G401.6 (cell line): ENCODE measurements around the gene LRRN4CL.
"Not testable (repeated sequence)": the region's sequence is repeated elsewhere in the genome, so short reads cannot be mapped to it uniquely, and the experiment has no call there.

Experiments used
- FAIRE-seq: peaks from 2 replicates; lab custom pipeline; 2012; peaks lifted over from hg19 to GRCh38; lab: Jason Lieb, UNC

LRRN4CL gene

DNA sequence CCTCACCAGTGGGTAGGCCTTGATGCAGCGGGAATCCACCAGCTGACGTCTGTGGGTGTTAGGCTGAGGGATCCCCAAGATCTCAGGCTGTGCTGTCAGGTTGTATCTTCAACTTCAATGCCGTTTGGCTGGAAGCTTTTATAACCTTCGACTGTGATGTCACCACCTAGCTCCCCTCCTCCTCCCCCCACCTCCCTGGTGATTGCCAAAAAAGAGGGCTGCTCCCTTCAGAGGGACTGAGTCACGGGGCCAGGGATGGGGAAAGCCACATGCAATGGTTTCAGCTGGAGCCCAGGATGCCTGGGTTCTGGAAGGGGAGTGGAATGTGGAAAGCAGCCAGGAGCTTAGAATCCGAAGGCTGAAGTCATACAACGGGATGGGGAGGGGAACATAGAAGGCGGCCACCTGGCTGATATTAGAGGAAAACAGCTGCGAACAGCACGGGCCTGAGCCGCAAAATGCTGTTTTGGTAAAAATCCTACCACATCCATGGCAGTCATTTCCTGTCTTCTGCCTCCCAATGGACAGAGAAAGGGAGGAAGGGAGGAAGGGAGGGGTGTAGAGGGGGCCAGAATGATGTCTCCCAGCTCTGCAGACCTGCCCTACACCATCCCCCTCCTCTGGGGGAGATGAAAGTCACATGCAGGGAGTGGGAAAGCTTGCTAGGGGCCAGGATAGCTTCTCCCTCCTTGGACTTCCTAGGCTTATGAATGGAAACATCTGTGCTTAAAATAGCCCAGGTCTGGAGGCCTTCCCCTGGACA lies at the start of gene LRRN4CL:
Gene LRRN4CL, minus strand, starts transcription at position 110 of the 763 bp plus-strand sequence. CDS start 1,022 bp downstream, outside the sequence.
- FAIRE-seq, result no peak

DNA sequence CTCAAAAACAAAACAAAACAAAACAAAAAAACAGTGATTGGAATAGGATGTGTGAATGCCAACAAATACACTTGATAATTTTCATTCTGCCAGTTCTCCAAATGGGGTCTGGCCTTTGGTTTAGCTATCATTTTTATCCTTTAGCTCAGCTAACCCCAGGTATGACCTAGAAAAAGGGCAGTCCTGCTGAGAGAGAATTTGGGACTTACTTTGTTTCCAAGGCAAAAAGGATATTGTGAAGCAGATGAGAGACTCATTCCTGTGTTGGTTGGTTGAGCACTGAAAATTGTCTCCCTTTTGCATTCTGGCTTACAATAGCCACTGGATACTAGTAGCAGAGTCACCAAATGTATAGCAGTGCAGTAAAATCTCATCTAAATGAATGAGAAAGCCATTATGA lies 47.9 kb upstream of the LRRN4CL start:
- FAIRE-seq, result no peak

DNA sequence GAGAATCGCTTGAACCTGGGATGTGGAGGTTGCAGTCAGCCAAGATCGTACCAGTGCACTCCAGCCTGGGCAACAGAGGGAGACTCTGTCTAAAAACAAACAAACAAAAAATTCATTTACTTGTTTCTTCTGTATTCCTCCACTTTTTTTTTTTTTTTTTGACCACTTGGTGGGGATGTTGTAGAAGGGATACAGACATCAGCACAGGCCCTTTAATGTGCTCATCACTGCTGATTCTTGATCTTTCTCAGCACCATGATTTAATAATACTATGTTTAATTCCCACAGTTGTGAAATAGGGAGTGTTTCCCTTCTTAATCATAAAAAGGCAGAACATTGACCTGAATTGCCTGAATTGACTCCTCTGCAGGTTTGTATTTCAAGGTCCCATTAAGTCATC lies 43.5 kb upstream of the LRRN4CL start:
- peak; percentile 45 for FAIRE-seq

DNA sequence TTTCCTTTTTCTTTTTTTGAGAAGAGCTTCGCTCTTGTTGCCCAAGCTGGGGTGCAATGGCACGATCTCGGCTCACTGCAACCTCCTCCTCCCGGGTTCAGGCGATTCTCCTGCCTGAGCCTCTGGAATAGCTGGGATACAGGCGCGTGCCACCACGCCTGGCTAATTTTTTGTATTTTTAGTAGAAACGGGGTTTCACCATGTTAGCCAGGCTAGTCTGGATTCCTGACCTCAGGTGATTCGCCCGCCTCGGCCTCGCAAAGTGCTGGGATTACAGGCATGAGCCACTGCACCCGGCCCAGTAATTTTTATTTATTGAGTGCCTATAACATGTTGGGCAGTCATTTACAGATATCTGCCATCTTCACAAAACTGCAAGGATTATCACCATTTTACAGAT lies 40.7 kb upstream of the LRRN4CL start:
- not testable (repeated sequence) for FAIRE-seq

GRCh38 chr11:62728171-62728988 lies 39.0 kb upstream of the LRRN4CL start, which contains the start of gene TTC9C:
TTC9C (plus strand) TSS chr11:62728486; CDS start chr11:62728849, 363 bp downstream.
- peak; percentile 76 for FAIRE-seq

GRCh38 chr11:62727872-62728170 lies 38.5 kb upstream of the LRRN4CL start:
- FAIRE-seq, result peak; percentile 97

- FAIRE-seq, result no peak
Observed at GRCh38 chr11:62727165-62727871, 38.0 kb upstream of the LRRN4CL start, which contains the start of gene HNRNPUL2. HNRNPUL2 (minus strand) TSS chr11:62727457; CDS start chr11:62727156, 301 bp downstream.

- FAIRE-seq, result no peak
Observed at GRCh38 chr11:62726915-62727164, 37.5 kb upstream of the LRRN4CL start.

DNA sequence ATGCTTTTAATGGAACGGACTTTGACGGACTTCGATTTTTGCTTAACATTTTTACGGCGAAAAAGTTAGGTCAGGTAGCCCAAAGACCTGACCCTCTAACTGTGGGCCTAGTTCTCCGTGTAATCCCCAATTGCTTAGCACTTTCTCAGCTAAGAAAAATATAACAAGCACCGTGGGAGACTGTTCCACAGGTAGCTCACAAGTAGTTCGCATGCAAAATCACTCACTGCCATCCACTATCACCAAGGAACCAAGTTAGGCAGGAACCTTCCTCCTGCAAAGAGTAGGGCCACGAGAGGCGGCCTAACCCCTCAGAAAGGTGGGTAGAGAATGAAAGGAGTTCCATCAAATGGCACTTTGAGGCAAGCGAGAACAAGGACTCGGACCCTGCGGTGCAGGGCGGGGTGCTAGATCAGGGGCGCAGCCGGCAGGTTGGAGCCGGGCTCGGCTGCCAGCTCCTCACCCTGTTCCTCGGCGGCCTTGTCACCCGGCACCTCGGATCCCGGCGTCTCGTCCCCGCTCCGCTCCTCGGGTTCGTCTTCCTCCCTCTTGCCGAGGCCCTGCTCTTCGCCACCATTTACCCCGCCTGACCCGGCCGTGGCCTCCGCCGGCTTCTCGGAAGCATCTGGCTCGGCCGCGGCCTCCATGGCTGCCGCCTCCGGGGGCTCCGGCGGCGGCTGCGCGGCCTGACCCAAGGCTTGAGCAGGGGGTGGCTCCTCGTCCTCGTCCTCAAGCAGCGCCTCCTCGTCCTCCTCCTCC lies 37.0 kb upstream of the LRRN4CL start:
- no peak for FAIRE-seq

GRCh38 chr11:62725646-62726045 lies 36.3 kb upstream of the LRRN4CL start:
- FAIRE-seq, result no peak

- FAIRE-seq, result no peak
Observed at GRCh38 chr11:62724171-62724570, 34.8 kb upstream of the LRRN4CL start.

DNA sequence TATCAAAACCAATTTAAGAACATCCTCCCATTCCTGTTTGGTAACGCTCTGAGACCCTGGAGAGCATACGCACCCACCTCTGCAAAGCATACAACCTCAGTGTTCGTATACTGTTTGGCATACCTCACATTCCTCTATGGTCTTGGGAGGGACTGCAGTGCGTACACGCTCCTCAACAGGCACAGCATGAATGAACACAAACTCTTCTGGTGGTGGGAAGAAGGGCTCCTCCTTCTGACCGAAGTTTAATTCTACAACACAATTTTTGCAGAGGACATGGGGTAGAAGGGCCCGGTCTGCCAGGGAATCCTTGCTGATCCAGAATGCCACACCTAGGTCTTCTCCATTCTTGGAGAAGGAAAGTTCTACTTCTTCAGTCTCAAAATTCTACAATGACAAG lies 32.7 kb upstream of the LRRN4CL start:
- peak; percentile 46 for FAIRE-seq

DNA sequence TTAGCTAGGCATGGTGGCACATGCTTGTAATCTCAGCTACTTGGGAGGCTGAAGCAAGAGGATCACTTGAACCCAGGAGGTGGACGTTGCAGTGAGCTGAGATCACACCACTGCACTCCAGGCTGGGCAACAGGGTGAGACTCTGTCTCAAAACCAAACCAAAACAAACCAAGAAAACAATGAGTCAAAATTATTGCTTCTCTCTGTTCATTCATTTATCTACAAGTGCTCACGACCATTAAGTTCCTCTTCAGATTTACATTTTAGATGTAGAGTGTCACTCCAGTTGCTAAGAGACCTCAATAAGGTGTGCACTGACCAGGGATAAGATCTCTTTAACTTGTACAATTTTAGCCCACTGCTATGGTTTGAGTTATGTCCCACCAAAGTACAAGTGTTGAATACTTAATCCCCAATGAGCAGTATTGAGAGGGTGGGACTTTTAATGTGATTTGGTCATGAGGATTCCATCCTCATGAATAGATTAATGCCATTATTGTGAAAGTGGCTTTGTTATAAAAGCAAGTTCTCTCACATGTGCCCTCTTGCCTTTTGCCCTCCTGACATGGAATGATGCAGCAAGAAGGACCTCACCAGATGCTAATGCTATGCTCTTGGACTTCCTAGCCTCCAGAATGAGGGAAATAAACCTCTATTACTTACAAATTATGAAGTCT lies 30.1 kb upstream of the LRRN4CL start:
- no peak for FAIRE-seq

GRCh38 chr11:62716816-62717215 lies 27.5 kb upstream of the LRRN4CL start:
- no peak for FAIRE-seq

GRCh38 chr11:62716206-62716605 lies 26.9 kb upstream of the LRRN4CL start:
- no peak for FAIRE-seq

- FAIRE-seq, result no peak
Observed at GRCh38 chr11:62715150-62716130, 26.1 kb upstream of the LRRN4CL start.

DNA sequence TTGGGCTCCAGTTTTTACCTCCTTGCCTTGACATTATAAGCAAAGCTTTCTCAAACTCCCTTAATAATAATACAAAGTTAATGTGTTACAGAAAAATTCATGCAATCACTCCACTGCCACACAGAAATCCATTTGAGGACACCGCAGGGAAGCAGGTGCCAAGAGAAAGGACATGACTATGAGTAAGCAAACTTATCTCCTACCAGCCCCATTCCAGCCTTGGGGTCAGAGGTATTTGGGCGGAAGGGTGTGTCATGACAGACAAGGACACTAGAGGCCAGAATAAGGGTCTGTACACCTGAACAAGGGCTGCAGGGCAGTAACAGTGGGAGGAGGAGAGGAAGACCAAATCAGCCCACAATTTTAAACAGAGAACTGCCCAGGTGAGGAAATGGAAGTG lies 24.0 kb upstream of the LRRN4CL start:
- no peak for FAIRE-seq

GRCh38 chr11:62712861-62713260 lies 23.5 kb upstream of the LRRN4CL start:
- no peak for FAIRE-seq

DNA sequence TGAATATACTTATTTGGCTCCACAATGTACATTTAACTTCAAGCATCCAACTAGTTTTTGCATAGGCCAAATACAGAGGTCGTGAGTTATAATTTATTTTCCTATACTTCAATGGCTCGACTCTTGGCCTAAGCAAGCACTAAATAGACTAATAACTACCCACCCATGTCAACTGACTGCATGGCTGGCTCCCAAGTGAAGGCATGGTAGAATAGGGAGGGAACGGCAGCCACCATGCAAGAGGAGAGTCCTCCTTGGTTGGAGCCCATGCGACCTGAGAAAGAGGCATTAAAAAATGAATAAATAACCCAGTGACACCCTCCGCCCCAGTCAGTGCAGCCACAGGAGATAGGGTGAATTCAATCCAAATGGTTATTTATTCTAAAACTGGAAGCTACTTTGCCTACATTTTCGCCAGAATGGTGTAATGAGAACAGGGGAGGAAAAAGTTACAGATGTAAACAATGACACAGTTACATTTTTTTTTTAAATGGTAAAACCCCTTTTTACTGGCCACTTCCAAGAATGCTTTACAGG lies 23.0 kb upstream of the LRRN4CL start:
- FAIRE-seq, result no peak

- FAIRE-seq, result no peak
Observed at GRCh38 chr11:62710001-62710345, 20.6 kb upstream of the LRRN4CL start.
